Liver (tissue), 3 donors: ENCODE measurements around the gene VPS52.

Experiments used
- CTCF ChIP-seq: fragments of 150-350 bp; IDR thresholded peaks from 2 replicates; pipeline ENCODE4 v1.5.1; 2017; ENCODE audit warnings: improper control_type of control experiment, low read depth, low read length; ENCODE audit not compliant: missing input control
- EGR1 ChIP-seq, 2 donors: IDR thresholded peaks; 2 replicates each; pipeline ENCODE4 v1.6.1; 2016 to 2018; ENCODE audit warnings: antibody characterized with exemption in 2 of 2, low read depth in 2 of 2
- GABPA ChIP-seq, 2 donors: IDR thresholded peaks in 1 of 2; conservative IDR thresholded peaks in 1 of 2; 2 replicates each; pipeline ENCODE4 v1.6.1; 2016; ENCODE audit warnings: antibody characterized with exemption in 2 of 2, mild to moderate bottlenecking in 1 of 2, moderate library complexity in 1 of 2
- MAX ChIP-seq: IDR thresholded peaks from 2 replicates; pipeline ENCODE4 v1.6.1; 2016; ENCODE audit warnings: antibody characterized with exemption
- RAD21 ChIP-seq, 2 donors: IDR thresholded peaks; 2 replicates each; pipeline ENCODE4 v1.6.1; 2016; ENCODE audit warnings: antibody characterized with exemption in 2 of 2, mild to moderate bottlenecking in 2 of 2
- REST ChIP-seq: IDR thresholded peaks from 2 replicates; pipeline ENCODE4 v1.6.1; 2016; ENCODE audit warnings: antibody characterized with exemption, mild to moderate bottlenecking
- SP1 ChIP-seq: IDR thresholded peaks from 2 replicates; pipeline ENCODE4 v1.6.1; 2018; ENCODE audit warnings: antibody characterized with exemption, mild to moderate bottlenecking
- TAF1 ChIP-seq: conservative IDR thresholded peaks from 2 replicates; pipeline ENCODE4 v1.6.1; 2016; ENCODE audit warnings: antibody characterized with exemption, mild to moderate bottlenecking
- ZBTB33 ChIP-seq: IDR thresholded peaks from 2 replicates; pipeline ENCODE4 v1.6.1; 2016; ENCODE audit warnings: antibody characterized with exemption
- TF ChIP-seq, protein P1 (sequence below): IDR thresholded peaks from 2 replicates; pipeline ENCODE4 v1.6.1; 2016; ENCODE audit warnings: antibody characterized with exemption
- donor health status: healthy.
- donor health status: healthy.

DNA sequence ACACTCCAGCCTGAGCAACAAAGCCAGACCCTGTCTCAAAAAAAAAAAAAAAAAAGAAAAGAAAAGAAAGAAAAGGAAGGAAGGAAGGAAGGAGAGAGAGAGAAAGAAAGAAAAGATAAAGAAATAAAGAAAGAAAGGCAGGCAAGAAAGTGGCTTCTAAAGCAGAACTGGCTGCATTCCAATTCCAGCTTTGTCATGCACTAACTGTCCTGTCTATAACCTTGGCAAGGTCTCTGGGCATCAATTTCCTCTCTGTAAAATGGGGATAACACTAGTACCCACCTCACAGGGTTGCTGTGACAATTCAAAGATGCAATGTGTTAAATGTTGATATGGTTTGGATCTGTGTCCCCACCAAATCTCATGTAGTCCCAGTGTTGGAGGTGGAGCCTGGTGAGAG is 35.3 kb downstream of the VPS52 start:
- TF ChIP-seq MAX (no peak), CTCF (no peak), REST (no peak), ZBTB33 (no peak), EGR1 (IDR thresholded peaks at IDR 0.05; ENCODE audit: low read depth in 2 of 2) (no peak), RAD21 (IDR thresholded peaks at IDR 0.05) (no peak), GABPA (IDR thresholded peaks at IDR 0.05 in 1 of 2, conservative IDR thresholded peaks at IDR 0.05 in 1 of 2) (no peak), TAF1 (no peak), SP1 (no peak)
- TF ChIP-seq, protein P1, sequence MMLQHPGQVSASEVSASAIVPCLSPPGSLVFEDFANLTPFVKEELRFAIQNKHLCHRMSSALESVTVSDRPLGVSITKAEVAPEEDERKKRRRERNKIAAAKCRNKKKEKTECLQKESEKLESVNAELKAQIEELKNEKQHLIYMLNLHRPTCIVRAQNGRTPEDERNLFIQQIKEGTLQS, result no peak
